ENCODE measurements around the gene MXRA7. TPM values are rescaled to one million over a fixed set of nuclear protein-coding genes. Genes with fewer than 3 reads are reported as not detected.

The MXRA7 gene
- total RNA-seq = 86.6 and 156 TPM in 2 replicates

GRCh38 chr17:76710863-76711611 lies at the start of gene MXRA7:
Gene MXRA7, minus strand, starts transcription at chr17:76710965. Its CDS starts 19 bp downstream, at chr17:76710946.

GRCh38 chr17:76737676-76738467 lies 27.1 kb upstream of the MXRA7 start, which contains the start of gene MFSD11:
Gene MFSD11, plus strand, starts transcription at chr17:76738119. Its CDS starts 234 bp downstream, at chr17:76738353.

GRCh38 chr17:76737082-76737675 lies 26.4 kb upstream of the MXRA7 start, which contains the start of gene SRSF2:
Gene SRSF2, minus strand, starts transcription at chr17:76737331. Its CDS starts 171 bp downstream, at chr17:76737160.

GRCh38 chr17:76726776-76727718 lies 16.3 kb upstream of the MXRA7 start, which contains the start of gene METTL23:
Gene METTL23, plus strand, starts transcription at chr17:76726839. Its CDS starts 2,872 bp downstream, at chr17:76729711.

GRCh38 chr17:76726231-76726775 lies 15.5 kb upstream of the MXRA7 start, which contains the start of gene JMJD6:
Gene JMJD6, minus strand, starts transcription at chr17:76726606. Its CDS starts 131 bp downstream, at chr17:76726475.

GRCh38 chr17:76643553-76644148 lies 67.1 kb downstream of the MXRA7 start, which contains the start of gene ST6GALNAC1:
Gene ST6GALNAC1, minus strand, starts transcription at chr17:76643757. Its CDS starts 119 bp downstream, at chr17:76643638.

Other genes with a start within 250 kb of the MXRA7 start
- not detected in 2 replicates for gene AANAT, start 243.4 kb downstream of the MXRA7 start, total RNA-seq
- 14.9 and 50.5 TPM in 2 replicates for gene RHBDF2, start 209.5 kb downstream of the MXRA7 start, total RNA-seq
- 3.3 and 4.4 TPM in 2 replicates for gene CYGB, start 173.3 kb downstream of the MXRA7 start, total RNA-seq
- gene PRCD, start 170.9 kb downstream of the MXRA7 start, total RNA-seq = 0.38 and 0.49 TPM in 2 replicates
- 0.82 and 3.6 TPM in 2 replicates for gene ST6GALNAC2, start 125.1 kb downstream of the MXRA7 start, total RNA-seq
- gene ST6GALNAC1, start 67.2 kb downstream of the MXRA7 start, total RNA-seq = not detected in 2 replicates
- gene JMJD6, start 15.6 kb upstream of the MXRA7 start, total RNA-seq = 17.2 and 21.5 TPM in 2 replicates
- gene METTL23, start 15.9 kb upstream of the MXRA7 start, total RNA-seq = 13.6 and 16.9 TPM in 2 replicates
- 152 and 230 TPM in 2 replicates for gene SRSF2, start 26.4 kb upstream of the MXRA7 start, total RNA-seq
- 19.3 and 31.5 TPM in 2 replicates for gene MFSD11, start 27.2 kb upstream of the MXRA7 start, total RNA-seq
- gene MGAT5B, start 157.4 kb upstream of the MXRA7 start, total RNA-seq = 0.49 and 0.50 TPM in 2 replicates

All from bladder microvascular endothelial cell (primary cell).